Activated naive CD4-positive, alpha-beta T cell treated with anti-CD3 and anti-CD28 coated beads, Interleukin-2, amount 10 ng/mL, durations not matched to agents 7 days and 5 days (primary cell): ENCODE results near the gene FOXN3.

Source experiments
- CTCF ChIA-PET: fragments of 350-600 bp; sonication (Branson Sonifier 250); formaldehyde crosslinking; loops from one replicate; lab custom pipeline; 2021; ENCODE audit warnings: antibody characterized with exemption; lab: Charles Lee
- DNase-seq: peaks from one replicate; pipeline ENCODE4 v3.0.0-alpha.2; 2020
- H3K27ac Mint-ChIP-seq: one replicate; pipeline ENCODE4 v1.8.0; 2021; ENCODE audit warnings: mild to moderate bottlenecking, moderate library complexity, mixed read lengths
- H3K27me3 Mint-ChIP-seq: one replicate; pipeline ENCODE4 v1.8.0; 2021; ENCODE audit warnings: mild to moderate bottlenecking, mixed read lengths
- H3K36me3 Mint-ChIP-seq: one replicate; pipeline ENCODE4 v1.8.0; 2021; ENCODE audit warnings: mixed read lengths
- H3K4me1 Mint-ChIP-seq: one replicate; pipeline ENCODE4 v1.8.0; 2021; ENCODE audit warnings: mixed read lengths
- H3K4me3 Mint-ChIP-seq: one replicate; pipeline ENCODE4 v1.8.0; 2021; ENCODE audit warnings: mild to moderate bottlenecking, moderate library complexity, mixed read lengths
- H3K9me3 Mint-ChIP-seq: one replicate; pipeline ENCODE4 v1.8.0; 2021; ENCODE audit warnings: mixed read lengths

Gene FOXN3

GRCh38 chr14:89364316-89364715, 52.7 kb downstream of the FOXN3 start:
- H3K36me3 Mint-ChIP-seq, result peaks cover 22% of the 10 kb centered on the region
- no peak for DNase-seq
- peak overlapping the region; percentile 93 for H3K27ac Mint-ChIP-seq
- peak overlapping the region; percentile 77 for H3K4me3 Mint-ChIP-seq
- H3K9me3 Mint-ChIP-seq, result peaks cover 2% of the 10 kb centered on the region
- peaks cover 39% of the 10 kb centered on the region for H3K4me1 Mint-ChIP-seq
- no peaks in the 10 kb centered on the region for H3K27me3 Mint-ChIP-seq
- CTCF ChIA-PET, result interaction anchor here (1.0 kb wide), 1 partner anchor 11 kb away, joined by 3 read pairs; no protein-coding TSS in a partner anchor

- no peaks in the 10 kb centered on the region for H3K27me3 Mint-ChIP-seq
- peaks cover 34% of the 10 kb centered on the region for H3K4me1 Mint-ChIP-seq
- peak overlapping the region; percentile 77 for H3K27ac Mint-ChIP-seq
- no peak overlapping the region for H3K4me3 Mint-ChIP-seq
- CTCF ChIA-PET, result no interaction called here
- no peak for DNase-seq
- peaks cover 24% of the 10 kb centered on the region for H3K36me3 Mint-ChIP-seq
- H3K9me3 Mint-ChIP-seq, result peaks cover 2% of the 10 kb centered on the region
Observed at GRCh38 chr14:89360277-89360676, 56.8 kb downstream of the FOXN3 start.

- peaks cover 28% of the 10 kb centered on the region for H3K4me1 Mint-ChIP-seq
- H3K36me3 Mint-ChIP-seq, result peaks cover 24% of the 10 kb centered on the region
- DNase-seq, result no peak
- no peaks in the 10 kb centered on the region for H3K27me3 Mint-ChIP-seq
- peak overlapping the region; percentile 77 for H3K27ac Mint-ChIP-seq
- H3K9me3 Mint-ChIP-seq, result peaks cover 2% of the 10 kb centered on the region
- H3K4me3 Mint-ChIP-seq, result no peak overlapping the region
- CTCF ChIA-PET, result interaction anchor here (0.6 kb wide), 1 partner anchor 16 kb away, joined by 3 read pairs; no protein-coding TSS in a partner anchor
Observed at GRCh38 chr14:89359477-89360222, 57.4 kb downstream of the FOXN3 start.

- Mint-ChIP-seq H3K9me3 (no peaks in the 10 kb centered on the region), H3K27me3 (no peaks in the 10 kb centered on the region), H3K4me3 (no peak overlapping the region), H3K27ac (no peak overlapping the region), H3K36me3 (peaks cover 20% of the 10 kb centered on the region), H3K4me1 (peaks cover 24% of the 10 kb centered on the region)
- CTCF ChIA-PET, result interaction anchor here (0.6 kb wide), 1 partner anchor 180 kb away, joined by 4 read pairs; no protein-coding TSS in a partner anchor
- DNase-seq, result no peak
Observed at GRCh38 chr14:89357655-89358297, 59.3 kb downstream of the FOXN3 start.

GRCh38 chr14:89356927-89357326, 60.1 kb downstream of the FOXN3 start:
- Mint-ChIP-seq H3K27ac (peak overlapping the region; percentile 16), H3K4me3 (no peak overlapping the region), H3K27me3 (no peaks in the 10 kb centered on the region), H3K36me3 (peaks cover 21% of the 10 kb centered on the region), H3K9me3 (no peaks in the 10 kb centered on the region), H3K4me1 (peaks cover 32% of the 10 kb centered on the region)
- CTCF ChIA-PET, result no interaction called here
- no peak for DNase-seq

- peak overlapping the region; percentile 16 for H3K27ac Mint-ChIP-seq
- H3K36me3 Mint-ChIP-seq, result peaks cover 23% of the 10 kb centered on the region
- CTCF ChIA-PET, result no interaction called here
- no peak overlapping the region for H3K4me3 Mint-ChIP-seq
- no peak for DNase-seq
- no peaks in the 10 kb centered on the region for H3K27me3 Mint-ChIP-seq
- H3K9me3 Mint-ChIP-seq, result no peaks in the 10 kb centered on the region
- peaks cover 36% of the 10 kb centered on the region for H3K4me1 Mint-ChIP-seq
Observed at GRCh38 chr14:89356496-89356895, 60.5 kb downstream of the FOXN3 start.

GRCh38 chr14:89353766-89354113, 63.3 kb downstream of the FOXN3 start:
- no peak for DNase-seq
- peaks cover 51% of the 10 kb centered on the region for H3K4me1 Mint-ChIP-seq
- no peaks in the 10 kb centered on the region for H3K9me3 Mint-ChIP-seq
- no peaks in the 10 kb centered on the region for H3K27me3 Mint-ChIP-seq
- no peak overlapping the region for H3K27ac Mint-ChIP-seq
- no peak overlapping the region for H3K4me3 Mint-ChIP-seq
- peaks cover 39% of the 10 kb centered on the region for H3K36me3 Mint-ChIP-seq
- CTCF ChIA-PET, result interaction anchor here (0.7 kb wide), 2 partner anchors 11 to 48 kb away, joined by 3 read pairs; no protein-coding TSS in a partner anchor

GRCh38 chr14:89352976-89353765, 63.9 kb downstream of the FOXN3 start:
- CTCF ChIA-PET, result interaction anchor here (0.6 to 0.7 kb wide), 2 partner anchors 9 to 12 kb away, joined by 3 to 4 read pairs; no protein-coding TSS in a partner anchor
- Mint-ChIP-seq H3K27me3 (no peaks in the 10 kb centered on the region), H3K36me3 (peaks cover 40% of the 10 kb centered on the region), H3K4me1 (peaks cover 51% of the 10 kb centered on the region), H3K9me3 (no peaks in the 10 kb centered on the region), H3K4me3 (no peak overlapping the region), H3K27ac (peak overlapping the region; percentile 52)
- DNase-seq, result no peak

GRCh38 chr14:89351516-89352404, 65.3 kb downstream of the FOXN3 start:
- Mint-ChIP-seq H3K36me3 (peaks cover 45% of the 10 kb centered on the region), H3K27ac (peak overlapping the region; percentile 77), H3K4me3 (peak overlapping the region; percentile 50), H3K27me3 (no peaks in the 10 kb centered on the region), H3K9me3 (no peaks in the 10 kb centered on the region), H3K4me1 (peaks cover 45% of the 10 kb centered on the region)
- CTCF ChIA-PET, result no interaction called here
- peak; percentile 34 for DNase-seq

- CTCF ChIA-PET, result no interaction called here
- no peaks in the 10 kb centered on the region for H3K27me3 Mint-ChIP-seq
- no peak for DNase-seq
- no peaks in the 10 kb centered on the region for H3K9me3 Mint-ChIP-seq
- peaks cover 49% of the 10 kb centered on the region for H3K36me3 Mint-ChIP-seq
- peak overlapping the region; percentile 77 for H3K27ac Mint-ChIP-seq
- peak overlapping the region; percentile 50 for H3K4me3 Mint-ChIP-seq
- peaks cover 40% of the 10 kb centered on the region for H3K4me1 Mint-ChIP-seq
Observed at GRCh38 chr14:89351221-89351515, 65.9 kb downstream of the FOXN3 start.

- Mint-ChIP-seq H3K4me3 (no peak overlapping the region), H3K27me3 (no peaks in the 10 kb centered on the region), H3K4me1 (peaks cover 40% of the 10 kb centered on the region), H3K9me3 (no peaks in the 10 kb centered on the region), H3K36me3 (peaks cover 47% of the 10 kb centered on the region), H3K27ac (no peak overlapping the region)
- no peak for DNase-seq
- CTCF ChIA-PET, result no interaction called here
Observed at GRCh38 chr14:89350152-89350551, 66.9 kb downstream of the FOXN3 start.

- Mint-ChIP-seq H3K9me3 (no peaks in the 10 kb centered on the region), H3K27ac (no peak overlapping the region), H3K4me1 (peaks cover 40% of the 10 kb centered on the region), H3K27me3 (no peaks in the 10 kb centered on the region), H3K36me3 (peaks cover 53% of the 10 kb centered on the region), H3K4me3 (no peak overlapping the region)
- CTCF ChIA-PET, result no interaction called here
- DNase-seq, result no peak
Observed at GRCh38 chr14:89349171-89350008, 67.6 kb downstream of the FOXN3 start.

GRCh38 chr14:89348722-89349121, 68.3 kb downstream of the FOXN3 start:
- peaks cover 56% of the 10 kb centered on the region for H3K36me3 Mint-ChIP-seq
- H3K9me3 Mint-ChIP-seq, result no peaks in the 10 kb centered on the region
- CTCF ChIA-PET, result no interaction called here
- H3K27me3 Mint-ChIP-seq, result no peaks in the 10 kb centered on the region
- DNase-seq, result no peak
- H3K27ac Mint-ChIP-seq, result no peak overlapping the region
- H3K4me3 Mint-ChIP-seq, result no peak overlapping the region
- H3K4me1 Mint-ChIP-seq, result peaks cover 38% of the 10 kb centered on the region
